Sigmoid colon (tissue), 4 donors: ENCODE results near the gene MCRS1.

ENCODE experiments used
- CTCF ChIP-seq, 4 experiments: fragments of 450-650 bp in 3 of 4; fragments of 200-600 bp in 1 of 4; IDR thresholded peaks; one replicate each; pipeline ENCODE4 v1.5.1; 2016 to 2019; ENCODE audit warnings: antibody characterized with exemption in 4 of 4, mild to moderate bottlenecking in 3 of 4, moderate library complexity in 2 of 4
- EP300 ChIP-seq, 4 donors: sonication (generic); formaldehyde crosslinking; IDR thresholded peaks; one replicate each; pipeline ENCODE4 v1.6.1; 2017; ENCODE audit warnings: antibody characterized with exemption in 4 of 4
- POLR2AphosphoS5 ChIP-seq, 4 donors: sonication (generic); formaldehyde crosslinking; IDR thresholded peaks; one replicate each; pipeline ENCODE4 v1.6.1; 2017; ENCODE audit warnings: antibody characterized with exemption in 4 of 4

- no peak for TF ChIP-seq CTCF (IDR thresholded peaks at IDR 0.05)
- TF ChIP-seq POLR2AphosphoS5 (IDR thresholded peaks at IDR 0.05): no peak
- no peak for TF ChIP-seq EP300 (IDR thresholded peaks at IDR 0.05)
Observed at GRCh38 chr12:49545815-49546214, 22.1 kb downstream of the MCRS1 start.
